ENCODE results near the gene BACH2. TPM values are rescaled to one million over a fixed set of nuclear protein-coding genes. Genes with fewer than 3 reads are reported as not detected.

BACH2 gene
- total RNA-seq, 1 experiment from 2014 or later, result 3.3 TPM

DNA sequence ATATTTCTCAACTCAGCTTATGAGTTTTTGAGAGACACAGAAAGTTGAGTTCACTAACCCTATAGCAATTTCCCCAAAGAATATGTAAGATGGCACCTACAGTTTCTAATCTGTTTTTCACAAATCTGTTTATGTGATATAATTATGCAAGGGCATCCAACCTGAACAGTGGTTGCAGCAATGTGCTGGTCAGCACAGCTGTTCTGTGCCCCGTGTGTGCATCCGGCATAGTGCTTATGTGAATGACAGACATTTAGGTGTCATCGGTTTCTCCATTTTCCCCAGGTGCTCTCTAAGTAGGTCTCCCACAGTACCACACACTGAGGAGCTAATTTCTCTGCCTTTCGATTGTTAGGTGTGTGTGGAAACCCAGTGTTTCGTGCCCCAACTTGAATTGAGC lies 7.7 kb upstream of the BACH2 start:
- no peaks in the 10 kb centered on the region for H3K9me2 ChIP-seq (ENCODE audit: insufficient read depth)
- H3K36me3 ChIP-seq (ENCODE audit: control insufficient read depth in 1 of 2, insufficient read depth in 2 of 2, low read length in 2 of 2), result no peaks in the 10 kb centered on the region
- no peak overlapping the region for H3K4me3 ChIP-seq (replicated peaks in 1 of 2; ENCODE audit: low read depth in 1 of 2, low read length in 2 of 2)
- no peak for DNase-seq (ENCODE audit: low read depth, low spot score)
- no peaks in the 10 kb centered on the region for H3K9me3 ChIP-seq (ENCODE audit: control insufficient read depth in 1 of 2, insufficient read depth in 1 of 2, low read depth in 1 of 2, low read length in 2 of 2)
- no peak overlapping the region for H3K27ac ChIP-seq (ENCODE audit: low read depth, low read length)
- intact Hi-C loops (cut with micrococcal nuclease), result no loop called here
- H3K79me2 ChIP-seq (ENCODE audit: insufficient read depth, low read length), result no peaks in the 10 kb centered on the region
- H3K9ac ChIP-seq (ENCODE audit: low read length), result no peak overlapping the region
- no peaks in the 10 kb centered on the region for H4K20me1 ChIP-seq (ENCODE audit: insufficient read depth)
- no peak overlapping the region for H3K4me2 ChIP-seq (ENCODE audit: low read length)
- H3K4me1 ChIP-seq (ENCODE audit: control insufficient read depth in 1 of 2, insufficient read depth in 2 of 2, low read length in 2 of 2), result no peaks in the 10 kb centered on the region
- BruUV-seq (replicated peaks), result no TSS peak
- CTCF ChIA-PET, result no interaction called here
- H3K27me3 ChIP-seq (ENCODE audit: insufficient read depth, low read length), result no peaks in the 10 kb centered on the region
- ATAC-seq, result no peak
- no peak overlapping the region for H2AFZ ChIP-seq (ENCODE audit: low read depth, low read length, poor library complexity, severe bottlenecking)
- POLR2A ChIA-PET, result no interaction called here
- RAD21 ChIA-PET (ENCODE audit: low non-redundant PET in 1 of 2, low total read pairs in 2 of 2, uncharacterized antibody in 2 of 2, unreplicated experiment in 2 of 2), result no interaction called here
- no peak for TF ChIP-seq YY1 (IDR thresholded peaks at IDR 0.05; ENCODE audit: extremely low read depth, insufficient replicate concordance, low read depth, low read length)
- TF ChIP-seq POLR2A (IDR thresholded peaks at IDR 0.05; ENCODE audit: borderline replicate concordance, extremely low read depth, insufficient read depth, insufficient read length), result no peak
- TF ChIP-seq RAD21 (IDR thresholded peaks at IDR 0.05; ENCODE audit: low read depth), result no peak
- TF ChIP-seq REST (IDR thresholded peaks at IDR 0.05; ENCODE audit: low read depth), result no peak
- no peak for TF ChIP-seq ELF1 (IDR thresholded peaks at IDR 0.05; ENCODE audit: borderline replicate concordance, low read depth)
- TF ChIP-seq ZFX (IDR thresholded peaks at IDR 0.05), result no peak
- TF ChIP-seq EZH2 (IDR thresholded peaks at IDR 0.05), result no peak
- TF ChIP-seq EGR1 (IDR thresholded peaks at IDR 0.05; ENCODE audit: low read depth), result no peak
- TF ChIP-seq TCF7L2 (IDR thresholded peaks at IDR 0.05; ENCODE audit: borderline replicate concordance, extremely low read depth, insufficient read depth, insufficient read length), result no peak
- no peak for TF ChIP-seq SIN3A (IDR thresholded peaks at IDR 0.05; ENCODE audit: low read depth)

Measured in HCT116 (cell line).